HG03432 (cell line): ENCODE results near the gene LMAN2.
A peak's percentile ranks its signal among the peaks of the same experiment; 100 is the strongest.

Source experiments
- ATAC-seq: cut with Tn5 transposase; IDR thresholded peaks from one replicate; pipeline ENCODE4 v1.9.1; 2021; ENCODE audit warnings: mild to moderate bottlenecking, moderate library complexity; ENCODE audit not compliant: unreplicated experiment

LMAN2 gene, protein sequence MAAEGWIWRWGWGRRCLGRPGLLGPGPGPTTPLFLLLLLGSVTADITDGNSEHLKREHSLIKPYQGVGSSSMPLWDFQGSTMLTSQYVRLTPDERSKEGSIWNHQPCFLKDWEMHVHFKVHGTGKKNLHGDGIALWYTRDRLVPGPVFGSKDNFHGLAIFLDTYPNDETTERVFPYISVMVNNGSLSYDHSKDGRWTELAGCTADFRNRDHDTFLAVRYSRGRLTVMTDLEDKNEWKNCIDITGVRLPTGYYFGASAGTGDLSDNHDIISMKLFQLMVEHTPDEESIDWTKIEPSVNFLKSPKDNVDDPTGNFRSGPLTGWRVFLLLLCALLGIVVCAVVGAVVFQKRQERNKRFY

DNA sequence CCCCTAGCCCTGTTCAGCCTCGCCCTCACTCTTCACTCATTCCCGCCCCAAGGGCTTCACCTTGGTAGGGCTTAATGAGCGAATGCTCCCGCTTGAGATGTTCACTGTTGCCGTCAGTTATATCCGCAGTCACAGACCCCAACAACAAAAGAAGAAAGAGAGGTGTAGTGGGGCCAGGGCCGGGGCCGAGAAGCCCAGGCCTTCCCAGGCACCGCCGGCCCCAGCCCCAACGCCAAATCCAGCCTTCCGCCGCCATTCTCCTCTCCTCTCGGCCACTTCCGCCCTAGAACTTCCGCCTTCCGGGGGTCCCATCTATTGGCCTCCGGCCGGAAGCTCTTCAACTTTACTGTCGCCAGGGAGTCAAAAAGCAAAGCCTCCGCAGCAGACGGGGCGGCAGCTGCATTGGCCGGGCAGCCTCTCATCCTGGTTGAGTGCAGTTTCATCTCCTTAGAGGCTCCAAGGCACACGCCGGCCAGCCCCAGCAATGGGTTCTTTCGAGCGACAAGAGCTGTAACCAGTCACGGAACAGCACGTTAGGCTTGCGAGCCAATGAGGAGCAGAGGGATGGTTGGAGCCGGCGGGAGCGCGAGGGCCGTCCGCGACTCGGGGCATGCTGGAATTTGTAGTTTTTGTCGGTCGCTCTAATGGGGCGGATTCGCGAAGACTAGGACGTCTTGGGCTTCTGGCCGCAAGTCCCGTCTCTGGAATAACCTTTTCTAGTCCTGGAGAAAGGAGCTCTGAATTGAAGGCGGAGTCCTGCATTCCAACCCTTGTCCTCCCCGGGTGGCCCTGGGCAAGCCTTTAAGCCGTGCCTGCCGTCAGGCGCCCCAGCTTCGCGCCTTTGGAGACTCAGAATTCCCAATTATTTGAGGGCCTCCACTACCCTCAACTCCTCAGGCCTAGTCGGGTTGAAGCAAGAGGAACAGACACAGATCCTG lies at the start of gene LMAN2:
Gene LMAN2 (minus strand): TSS at position 277 of the 938 bp plus-strand sequence. CDS start 21 bp downstream, at position 256.
- peak; percentile 94 for ATAC-seq

DNA sequence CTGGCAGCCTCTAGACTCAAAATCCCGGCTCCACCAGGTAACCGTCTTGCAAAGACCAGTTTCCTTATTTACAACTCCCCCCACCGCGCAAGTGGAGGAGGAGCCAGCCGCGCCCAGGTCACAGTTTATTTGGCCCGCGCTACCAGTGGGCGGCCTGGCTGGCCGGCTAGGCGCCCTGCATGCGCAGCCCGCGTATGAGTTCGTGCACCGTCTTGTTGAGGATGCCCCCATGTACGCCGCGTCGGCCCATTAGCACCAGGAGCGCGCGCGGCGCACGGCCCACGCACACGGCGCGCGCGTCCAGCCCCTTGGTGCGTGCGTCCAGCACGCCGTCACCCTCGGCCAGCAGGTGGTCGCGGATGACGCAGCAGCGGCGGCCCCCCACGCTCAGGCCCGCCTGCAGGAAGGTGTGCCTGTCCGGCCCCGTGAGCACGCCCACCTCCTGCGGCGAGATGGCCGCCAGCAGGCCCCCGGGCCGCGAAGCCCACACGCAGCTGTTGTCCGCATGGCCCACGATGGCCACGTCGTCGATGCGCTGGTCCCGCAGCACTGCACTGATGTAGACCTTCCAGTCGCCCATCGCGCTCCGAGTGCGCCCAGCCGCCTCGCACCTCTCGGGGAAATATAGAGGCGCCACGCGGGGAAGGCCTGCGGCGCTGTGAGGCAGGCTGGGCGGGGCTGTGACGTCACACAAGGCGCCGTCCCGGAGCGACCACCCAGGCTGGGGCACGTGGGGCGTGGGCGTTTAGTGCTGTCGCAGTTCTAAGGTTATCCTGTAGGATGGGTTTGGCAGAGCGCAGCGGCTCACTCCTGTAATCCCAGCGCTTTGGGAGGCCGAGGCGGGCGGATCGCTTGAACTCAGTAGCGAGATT lies 48.8 kb upstream of the LMAN2 start, which contains the start of gene PFN3:
Gene PFN3 (minus strand): TSS at position 665 of the 872 bp plus-strand sequence. CDS start 85 bp downstream, at position 580.
- ATAC-seq: no peak

DNA sequence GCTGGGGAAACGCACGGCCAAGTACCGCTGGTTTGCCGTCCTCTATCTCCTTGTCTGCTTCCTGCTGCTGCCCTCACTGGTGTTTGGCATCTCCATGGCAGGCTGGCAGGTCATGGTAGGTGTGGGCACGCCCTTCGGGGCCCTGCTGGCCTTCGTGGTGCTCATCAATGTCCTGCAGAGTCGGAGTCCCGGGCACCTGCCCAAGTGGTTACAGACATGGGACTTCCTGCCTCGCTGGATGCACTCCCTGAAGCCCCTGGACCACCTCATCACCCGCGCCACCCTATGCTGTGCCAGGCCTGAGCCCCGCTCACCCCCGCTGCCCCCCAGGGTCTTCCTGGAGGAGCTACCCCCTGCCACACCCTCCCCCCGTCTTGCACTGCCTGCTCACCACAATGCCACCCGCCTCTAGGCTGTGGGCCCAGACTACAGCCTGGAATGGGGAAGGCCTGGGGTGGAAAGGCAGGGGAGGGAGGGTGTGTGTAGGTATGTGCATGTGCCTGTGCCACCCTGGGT lies 46.5 kb upstream of the LMAN2 start:
- ATAC-seq: no peak

DNA sequence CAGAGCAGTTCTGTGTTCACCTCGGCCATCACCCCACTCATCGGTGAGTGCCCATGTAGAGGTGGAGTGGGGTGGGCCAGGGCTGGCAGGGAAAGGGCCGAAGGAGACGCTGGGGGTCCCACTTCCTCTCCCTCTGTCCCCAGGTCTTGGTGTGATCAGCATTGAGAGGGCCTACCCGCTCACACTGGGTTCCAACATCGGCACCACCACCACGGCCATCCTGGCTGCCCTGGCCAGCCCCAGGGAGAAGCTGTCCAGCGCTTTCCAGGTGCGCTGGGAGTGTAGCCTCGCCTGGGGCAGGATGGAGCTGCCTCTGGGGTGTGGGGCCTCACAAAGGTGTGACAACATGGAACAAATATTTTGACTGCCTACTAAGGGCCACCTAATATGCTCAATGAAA lies 45.3 kb upstream of the LMAN2 start:
- ATAC-seq: no peak

DNA sequence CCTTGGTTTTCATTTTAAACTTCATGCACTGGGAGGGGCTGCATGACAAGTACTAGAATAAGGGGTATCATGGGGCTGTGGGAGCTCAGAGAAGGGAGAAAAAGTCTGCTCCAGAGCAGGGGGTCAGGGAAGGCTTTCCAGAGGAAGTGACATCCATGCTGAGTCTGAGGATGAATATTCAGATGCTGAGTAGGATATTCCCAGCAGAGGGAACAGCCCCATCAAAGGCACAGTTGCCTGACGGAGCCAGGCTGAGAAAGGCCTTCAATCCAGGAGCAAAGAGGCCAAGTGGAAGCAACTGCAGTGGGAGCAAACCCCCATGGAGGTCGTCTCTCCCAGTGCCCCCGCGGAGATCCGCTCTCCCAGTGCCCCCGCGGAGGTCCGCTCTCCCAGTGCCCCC lies 44.6 kb upstream of the LMAN2 start:
- no peak for ATAC-seq

DNA sequence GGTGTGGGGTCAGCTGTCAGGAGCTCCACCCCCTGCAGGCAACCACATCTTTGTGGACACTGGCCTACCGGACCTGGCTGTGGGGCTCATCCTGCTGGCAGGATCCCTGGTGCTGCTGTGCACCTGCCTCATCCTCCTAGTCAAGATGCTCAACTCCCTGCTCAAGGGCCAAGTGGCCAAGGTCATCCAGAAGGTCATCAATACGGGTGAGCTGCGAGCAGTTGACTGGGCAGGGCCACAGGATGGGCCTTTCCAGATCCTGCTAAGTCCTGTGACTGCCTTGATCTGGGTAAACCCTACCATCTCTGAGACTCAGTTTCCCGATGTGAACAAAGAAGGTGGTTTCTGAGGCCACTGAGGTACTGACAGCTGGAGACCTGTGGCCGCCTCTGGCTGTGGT lies 42.5 kb upstream of the LMAN2 start:
- ATAC-seq: no peak

DNA sequence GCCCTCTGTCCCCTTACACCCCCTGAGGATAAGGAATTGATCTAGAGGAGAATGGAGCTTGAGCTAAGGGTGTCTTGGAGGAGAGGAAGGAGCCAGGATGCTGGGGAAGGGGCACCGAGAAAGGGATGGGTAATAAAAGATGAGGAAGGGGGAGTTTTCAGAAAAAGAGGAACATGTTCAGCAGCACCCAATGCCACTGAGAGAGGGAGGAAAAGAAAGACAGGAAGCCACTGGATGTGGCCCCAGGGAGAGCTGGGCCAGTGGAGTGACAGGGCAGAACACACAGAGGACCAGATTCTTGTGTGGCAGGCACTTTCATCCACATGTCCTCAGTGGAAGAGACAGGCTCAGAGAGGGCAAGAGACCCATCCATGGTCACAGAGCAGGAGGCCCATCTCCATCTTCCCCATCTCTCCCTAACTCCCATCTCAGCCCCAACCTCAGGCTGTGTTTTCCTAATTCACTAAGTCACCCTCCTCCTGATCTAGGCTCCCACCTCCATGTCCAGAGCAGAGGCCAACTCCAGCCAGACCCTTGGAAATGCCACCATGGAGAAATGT lies 41.8 kb upstream of the LMAN2 start:
- no peak for ATAC-seq

DNA sequence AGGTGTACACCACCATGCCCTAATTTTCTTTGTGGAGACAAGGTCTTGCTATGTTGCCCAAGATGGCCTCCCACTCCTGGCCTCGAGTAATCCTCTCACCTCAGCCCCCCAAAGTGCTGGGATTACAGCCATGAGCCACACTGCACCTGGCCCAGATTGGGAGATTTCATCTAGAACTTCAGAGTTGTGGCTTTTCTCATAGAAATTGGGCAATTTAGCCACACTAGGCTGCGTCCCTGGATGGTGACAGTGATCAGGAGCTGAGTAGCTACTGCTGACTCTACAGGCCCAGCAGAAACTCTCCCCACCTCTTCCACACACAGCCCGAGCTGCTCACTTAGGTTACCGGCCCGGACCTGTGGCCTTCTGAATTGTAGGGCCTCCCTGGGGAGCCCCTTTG lies 41.3 kb upstream of the LMAN2 start:
- ATAC-seq: no peak

DNA sequence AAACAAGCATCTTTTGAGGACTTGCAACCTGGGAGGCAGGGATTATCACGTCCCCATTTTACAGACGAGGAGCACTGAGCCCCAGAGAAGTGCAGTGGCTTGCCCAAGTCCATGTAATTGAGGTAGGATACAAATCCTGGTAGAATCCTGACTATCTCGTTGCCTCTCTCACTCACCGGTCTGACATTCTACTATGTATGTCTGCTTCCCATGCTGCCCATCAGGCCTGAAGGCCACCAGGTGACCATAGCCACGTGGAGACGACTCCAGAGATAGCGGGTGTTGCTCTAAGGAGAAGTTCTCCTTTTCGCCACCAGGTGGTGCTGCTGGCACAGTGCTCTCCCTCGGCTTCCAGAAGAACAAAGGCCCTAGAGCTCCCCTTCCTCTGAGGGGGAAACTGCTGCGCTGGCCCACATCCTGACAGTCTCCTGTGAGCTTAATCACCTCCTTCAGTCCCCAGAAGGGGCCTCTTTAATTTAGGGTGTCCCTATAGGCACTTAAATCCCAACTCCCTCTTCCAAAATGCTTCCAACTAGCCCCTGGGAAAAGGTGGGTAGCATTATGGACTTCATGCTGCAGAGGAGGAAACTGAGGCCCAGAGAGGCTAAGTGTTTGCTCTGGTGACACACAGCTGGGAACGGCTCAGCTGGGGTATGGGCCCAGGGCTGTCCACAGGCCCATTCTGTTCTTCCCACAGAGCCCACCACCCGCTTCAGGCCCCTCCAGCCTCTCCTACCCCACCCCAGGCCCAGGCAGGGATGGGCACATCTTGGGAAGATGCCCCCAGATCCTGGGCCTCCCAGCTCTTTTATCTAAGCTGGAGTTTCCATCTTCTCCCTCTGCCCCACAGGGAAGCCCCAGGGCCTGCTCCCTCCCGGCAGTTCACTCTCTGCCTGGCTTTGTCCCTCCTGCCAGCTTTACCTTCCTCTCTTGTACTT lies 39.2 kb upstream of the LMAN2 start:
- ATAC-seq: peak; percentile 53

DNA sequence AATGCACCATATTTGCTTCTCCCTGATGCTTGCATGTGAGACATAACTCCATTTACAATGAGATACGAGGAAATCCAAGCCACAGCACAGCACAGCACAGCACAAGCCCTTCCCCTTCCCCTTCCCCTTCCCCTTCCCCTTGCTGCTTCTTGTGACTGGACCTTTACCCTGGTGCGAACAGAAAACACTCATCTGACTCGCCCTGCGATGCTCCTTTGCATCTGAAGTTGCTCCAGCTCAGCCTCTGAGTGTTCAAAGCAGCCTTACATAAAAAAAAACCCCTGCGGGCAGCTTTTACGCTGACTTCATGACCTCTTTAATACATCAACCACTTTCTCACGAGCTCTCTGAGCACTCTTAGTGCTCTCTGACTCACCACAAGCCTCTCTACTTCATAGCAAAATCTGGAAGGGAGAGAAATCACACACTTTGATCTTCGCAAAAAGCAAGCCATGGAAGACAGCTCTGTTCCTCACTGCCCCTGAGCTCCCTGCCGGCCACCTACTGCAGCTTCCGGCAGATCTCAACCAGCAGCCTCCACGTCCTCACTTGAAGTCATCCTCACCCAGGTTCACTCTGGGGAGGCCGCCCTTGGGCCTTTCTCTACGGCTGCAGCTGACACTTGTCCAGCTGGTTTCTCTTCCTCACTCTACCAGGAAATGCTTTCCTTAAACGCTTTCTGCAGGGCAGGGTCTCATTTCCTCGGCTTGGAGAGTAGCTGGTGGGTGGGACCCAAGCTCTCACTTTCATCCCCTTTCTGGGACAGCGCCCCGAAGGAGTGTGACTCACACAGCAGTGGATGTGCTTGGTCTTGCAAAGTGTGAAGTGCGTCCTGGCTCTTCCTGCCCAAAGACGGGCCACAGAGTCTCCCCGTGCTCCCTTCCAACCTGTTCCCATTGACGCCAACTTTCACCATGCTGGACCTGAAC lies 38.0 kb upstream of the LMAN2 start:
- peak; percentile 64 for ATAC-seq

DNA sequence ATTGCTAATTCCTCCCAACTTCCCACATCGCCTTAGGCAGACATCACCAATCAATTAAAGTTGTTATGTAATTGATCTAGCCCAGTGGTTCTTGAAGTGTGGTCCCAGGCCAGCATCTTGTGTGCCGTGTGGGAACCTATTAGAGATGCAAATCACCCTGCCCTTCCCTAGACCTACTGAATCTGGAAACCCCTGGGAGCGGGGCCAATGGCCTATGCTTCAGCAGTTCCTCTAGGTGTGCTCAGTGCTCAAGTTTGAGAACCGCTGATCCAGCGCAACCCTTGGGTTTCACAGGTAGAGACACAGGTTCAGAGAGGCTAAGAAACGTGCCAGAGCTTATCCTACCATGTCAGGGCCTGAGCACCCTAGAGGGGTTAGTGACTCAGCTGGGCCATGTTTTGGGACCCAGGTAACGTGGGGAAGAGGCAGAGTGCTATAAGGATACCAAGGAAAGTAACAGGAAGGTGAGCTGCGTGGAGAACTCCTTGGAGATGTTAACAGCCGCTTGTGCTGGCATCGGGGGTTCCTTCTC lies 37.1 kb upstream of the LMAN2 start:
- no peak for ATAC-seq

DNA sequence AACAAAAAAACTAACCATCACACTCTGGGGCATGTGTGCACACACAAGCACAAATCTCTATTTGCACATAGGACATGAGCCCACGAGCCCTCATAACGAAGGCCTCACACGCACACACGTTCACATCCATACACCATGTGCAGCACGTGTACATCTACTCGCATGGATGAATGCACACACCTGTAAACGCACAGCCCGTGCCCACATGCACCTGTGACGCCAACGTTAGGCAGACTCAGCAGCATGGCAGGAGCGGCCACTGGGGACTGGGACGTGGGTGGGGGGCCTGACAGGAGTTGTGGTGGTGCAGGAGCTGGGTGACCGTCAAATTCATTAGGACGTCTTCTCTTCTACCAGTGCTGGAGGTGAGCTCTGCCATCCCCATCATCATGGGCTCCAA lies 35.9 kb upstream of the LMAN2 start:
- no peak for ATAC-seq

DNA sequence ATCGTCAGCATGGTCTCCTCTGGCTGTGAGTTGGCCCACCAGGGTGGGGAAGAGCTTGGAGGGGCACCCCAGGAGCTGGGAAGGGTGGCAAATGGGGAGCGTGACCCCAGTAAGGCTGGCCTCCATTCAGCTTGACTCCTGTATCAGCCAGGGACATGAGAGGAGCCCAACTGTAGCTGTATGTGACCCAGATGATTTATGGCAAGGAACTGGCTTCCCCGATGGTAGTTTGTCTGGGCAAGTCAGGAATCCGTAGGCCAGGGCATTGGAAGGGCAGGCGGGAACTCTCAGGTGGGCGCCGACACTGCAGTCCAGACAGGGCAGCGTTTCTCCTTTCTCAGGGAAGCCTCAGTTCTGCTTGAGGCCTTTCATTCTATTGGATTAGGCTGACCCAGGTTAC lies 35.1 kb upstream of the LMAN2 start:
- no peak for ATAC-seq

DNA sequence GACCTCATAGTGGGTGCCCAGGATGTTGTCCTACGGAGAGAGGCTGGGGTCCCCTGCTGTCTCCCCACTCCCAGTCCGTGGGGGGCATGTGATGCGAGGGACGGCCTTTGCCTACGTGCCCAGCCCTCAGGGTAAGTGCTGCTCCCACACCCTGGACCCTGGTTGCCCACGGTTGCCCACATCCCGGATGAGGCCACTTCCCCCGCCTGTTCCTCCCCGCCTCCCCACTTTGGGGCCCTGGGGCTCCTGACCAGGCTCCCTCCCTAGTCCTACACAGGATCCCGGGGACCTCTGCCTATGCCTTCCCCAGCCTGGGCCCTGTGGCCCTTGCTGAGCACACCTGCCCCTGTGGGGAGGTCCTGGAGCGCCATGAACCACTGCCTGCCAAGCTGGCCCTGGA lies 34.3 kb upstream of the LMAN2 start:
- no peak for ATAC-seq

DNA sequence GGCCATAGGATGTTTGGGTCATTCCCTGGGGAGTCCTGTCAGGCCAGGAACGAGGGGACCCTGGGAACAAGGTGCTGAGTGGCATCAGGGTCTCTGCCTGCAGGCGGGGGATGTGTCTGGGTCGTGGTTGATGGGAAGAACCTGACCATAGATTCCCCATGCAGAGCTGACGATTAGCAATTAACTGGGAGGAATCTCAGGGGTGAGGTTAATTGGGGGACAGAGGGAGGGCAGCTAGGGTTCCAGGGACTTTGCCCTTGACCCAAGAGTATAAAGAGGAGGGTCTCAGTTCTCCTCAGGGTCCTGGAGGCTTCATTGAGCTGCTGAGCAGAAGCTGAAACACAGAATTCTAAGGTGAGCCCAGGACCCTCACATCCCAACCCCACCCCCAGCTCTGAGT lies 32.7 kb upstream of the LMAN2 start, which contains the start of gene SLC34A1:
Gene SLC34A1 (plus strand): TSS at position 301 of the 400 bp plus-strand sequence. CDS start 1,308 bp downstream, outside the sequence.
- no peak for ATAC-seq

DNA sequence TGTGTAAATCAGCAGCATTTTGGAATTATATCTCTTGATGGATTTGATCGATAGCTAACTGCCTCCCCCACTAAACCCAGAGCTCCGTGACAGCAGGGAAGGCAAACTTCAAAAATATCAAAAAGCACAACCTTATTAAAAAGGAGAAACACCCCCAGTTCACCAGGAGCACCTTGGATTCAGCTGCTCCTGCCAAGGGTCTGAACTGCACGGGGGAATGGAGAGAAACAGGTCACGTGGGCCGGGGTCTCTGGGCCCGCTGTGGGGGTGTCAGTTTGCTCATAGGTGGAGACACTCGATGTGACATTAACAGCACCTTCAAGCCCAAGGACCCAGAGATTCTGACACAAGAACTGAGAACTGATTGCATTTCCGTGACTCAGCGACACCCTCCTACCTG lies 31.7 kb upstream of the LMAN2 start:
- no peak for ATAC-seq

DNA sequence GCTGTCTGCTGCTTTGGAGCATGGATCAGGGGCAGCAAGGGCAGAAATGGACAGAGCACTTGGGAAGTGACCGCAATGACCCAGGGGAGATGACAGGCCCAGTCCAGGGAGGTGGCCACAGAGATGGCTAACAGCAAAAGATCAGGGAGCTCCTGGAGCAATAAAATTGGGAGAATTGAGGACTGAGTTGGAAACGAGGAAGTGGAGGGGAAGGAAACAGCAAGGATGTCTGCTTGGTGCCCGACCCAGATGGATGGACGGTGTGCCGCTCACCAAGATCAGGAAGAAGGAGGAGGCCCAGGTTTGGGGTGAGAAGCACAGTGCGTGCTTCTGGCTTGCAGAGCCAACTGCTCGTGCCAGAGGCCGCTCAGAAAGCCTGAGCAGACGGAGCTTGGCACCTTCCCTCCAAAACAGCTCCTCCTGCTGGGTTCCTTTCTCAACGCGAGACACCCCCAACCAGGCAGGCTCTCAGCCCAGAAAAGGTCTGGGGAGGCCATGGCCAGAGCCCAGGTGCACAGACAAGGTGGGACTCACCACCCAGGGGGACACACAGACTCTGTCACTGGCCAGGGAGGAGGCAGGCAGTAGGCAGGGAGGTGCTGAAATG lies 31.1 kb upstream of the LMAN2 start:
- no peak for ATAC-seq

DNA sequence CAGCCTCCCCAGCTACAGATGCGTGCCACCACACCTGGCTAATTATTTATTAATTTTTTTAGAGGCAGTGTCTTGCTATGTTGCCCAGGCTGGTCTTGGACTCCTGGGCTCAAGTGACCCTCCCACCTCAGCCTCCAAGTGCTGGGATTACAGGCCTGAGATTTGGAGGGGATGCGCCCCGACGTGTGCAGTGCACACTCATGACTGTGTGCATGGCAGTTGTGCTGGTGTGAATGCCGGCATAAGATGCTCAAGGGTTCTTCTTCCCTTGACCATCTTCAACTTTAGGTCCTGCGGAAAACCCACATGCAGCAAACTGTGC lies 29.3 kb upstream of the LMAN2 start:
- no peak for ATAC-seq
